H1 (cell line): Measurements from ENCODE around the gene NELFA. TPM values are rescaled to one million over a fixed set of nuclear protein-coding genes. Genes with fewer than 3 reads are reported as not detected.

Experiments used
- EGR1 ChIP-seq: IDR thresholded peaks from 2 replicates; pipeline ENCODE4 v1.6.1; 2011; ENCODE audit warnings: low read depth, low read length, borderline replicate concordance
- polyA plus RNA-seq, 7 experiments: library from polyadenylated mRNA; depleted of rRNA in 3 of 7; stranded (reverse) in 5 of 7; unstranded in 2 of 7; fragments of >200 nt in 5 of 7; fragments of 200-250 nt in 2 of 7; gene quantifications; 1 replicate in 5 of 7; 2 replicates in 1 of 7; 4 replicates in 1 of 7; pipeline versions ENCODE4 v1.2.1 to v1.2.3, GENCODE V29; 2011 to 2013; ENCODE audit warnings: missing spikeins in 2 of 7, mixed read lengths in 2 of 7
- total RNA-seq: library from RNA; stranded (reverse); fragmentation: NEBNext Ultra II Directional; extraction: Animal tissue kit (Norgen Biotek cat#: 25700); gene quantifications from 2 replicates; pipeline ENCODE4 v1.2.1, GENCODE V29; 2021

NELFA gene
- total and polyA plus RNA-seq, 2 of the 8 experiments (the other 6 are each of a cell fraction or from before 2014, with no cell fraction given), result 41.8 to 57.5 TPM

- TF ChIP-seq EGR1, result no peak
These were observed 17.7 kb downstream of the NELFA start (continued) for GRCh38 chr4:1991087-1991486.
